Measurements from ENCODE around the gene MXD1.
"Not testable (repeated sequence)": the region's sequence is repeated elsewhere in the genome, so short reads cannot be mapped to it uniquely, and the experiment has no call there.

MXD1 gene, protein sequence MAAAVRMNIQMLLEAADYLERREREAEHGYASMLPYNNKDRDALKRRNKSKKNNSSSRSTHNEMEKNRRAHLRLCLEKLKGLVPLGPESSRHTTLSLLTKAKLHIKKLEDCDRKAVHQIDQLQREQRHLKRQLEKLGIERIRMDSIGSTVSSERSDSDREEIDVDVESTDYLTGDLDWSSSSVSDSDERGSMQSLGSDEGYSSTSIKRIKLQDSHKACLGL

GRCh38 chr2:69914950-69915945 lies at the start of gene MXD1:
MXD1 (plus strand) TSS chr2:69915109; CDS start chr2:69915331, 222 bp downstream.
- peak in 1 of 2 donors; percentile 97 for DNase-seq (ENCODE audit: low read depth in 2 of 2)

DNA sequence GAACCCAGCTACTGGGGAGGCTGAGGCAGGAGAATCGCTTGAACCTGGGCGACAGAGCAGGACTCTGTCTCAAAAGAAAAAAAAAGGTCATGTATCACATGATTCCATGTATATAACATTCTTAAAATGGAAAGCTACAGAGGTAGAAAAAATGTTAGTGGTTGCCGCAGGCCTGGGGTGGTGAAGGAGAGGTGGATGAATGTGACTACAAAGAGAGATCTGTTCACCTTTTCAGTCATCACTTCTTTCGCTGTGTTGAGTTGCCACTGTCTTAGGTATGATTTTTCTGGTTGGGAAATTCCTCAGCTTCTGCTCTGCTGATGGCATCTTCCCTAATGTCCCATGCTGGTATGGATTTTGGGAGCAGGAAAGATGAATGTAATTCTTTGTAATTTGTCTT lies 26.5 kb upstream of the MXD1 start:
- DNase-seq (ENCODE audit: low read depth in 2 of 2) = no peak

DNA sequence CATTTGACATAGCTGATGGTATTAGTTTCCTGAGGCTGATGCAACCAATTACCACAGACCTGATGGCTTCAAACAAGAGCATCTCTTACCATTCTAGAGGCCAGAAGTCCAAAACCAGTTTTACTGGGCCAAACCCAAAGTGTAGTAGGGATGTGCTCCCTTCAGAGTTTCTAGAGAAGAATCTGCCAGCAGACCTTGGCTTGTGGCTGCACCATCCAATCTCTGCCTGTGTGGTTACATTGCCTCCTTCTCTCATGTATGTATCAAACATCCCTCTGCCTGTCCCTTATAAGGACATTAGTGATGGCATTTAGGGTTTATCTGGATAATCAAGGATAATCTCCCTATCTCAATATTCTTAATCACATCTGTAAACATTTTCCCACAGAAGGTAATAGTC lies 25.6 kb upstream of the MXD1 start:
- DNase-seq (ENCODE audit: low read depth in 2 of 2) = no peak

DNA sequence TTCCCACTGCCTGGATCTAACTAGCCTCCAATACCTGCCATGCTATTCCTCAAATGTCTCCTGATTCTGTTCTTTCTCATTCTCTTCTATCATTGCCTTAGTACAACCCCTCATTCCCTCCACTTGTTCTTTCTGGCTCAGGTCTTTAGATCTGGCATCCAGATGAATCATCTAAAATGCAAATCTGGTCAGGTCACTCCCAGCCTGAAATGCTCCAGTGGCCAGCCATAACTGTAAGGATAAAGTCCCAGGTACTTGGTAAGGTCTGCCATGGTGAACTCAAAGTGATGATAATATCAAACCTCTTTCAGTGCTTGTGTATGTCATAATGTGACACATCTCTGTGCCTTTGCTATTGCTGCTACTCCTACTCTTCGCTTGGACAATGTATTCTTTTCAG lies 24.0 kb upstream of the MXD1 start:
- DNase-seq (ENCODE audit: low read depth in 2 of 2) = no peak

- not testable (repeated sequence) for DNase-seq (ENCODE audit: low read depth in 2 of 2)
Measured at GRCh38 chr2:69892838-69893424, 22.0 kb upstream of the MXD1 start.

GRCh38 chr2:69893684-69894551 lies 21.0 kb upstream of the MXD1 start, which contains the start of gene SNRNP27:
SNRNP27 (plus strand) TSS chr2:69893956; CDS start chr2:69893985, 29 bp downstream.
- peak; percentile 57 to 65 for DNase-seq (ENCODE audit: low read depth in 2 of 2)

DNA sequence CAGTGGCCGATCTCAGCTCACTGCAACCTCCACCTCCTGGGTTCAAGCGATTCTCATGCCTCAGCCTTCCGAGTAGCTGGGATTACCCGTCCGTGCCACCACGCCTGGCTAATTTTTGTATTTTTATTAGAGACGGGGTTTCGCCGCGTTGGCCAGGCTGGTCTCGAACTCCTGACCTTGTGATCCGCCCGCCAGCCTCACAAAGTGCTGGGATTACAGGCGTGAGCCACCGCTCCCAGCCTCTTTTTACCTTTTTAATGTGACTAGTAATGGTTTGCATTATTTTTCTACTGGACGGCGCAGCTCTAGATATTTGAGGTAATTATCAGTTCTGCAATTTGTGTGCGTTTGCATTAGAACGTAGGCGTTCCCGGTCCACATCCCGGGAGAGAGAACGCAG lies 20.2 kb upstream of the MXD1 start:
- DNase-seq (ENCODE audit: low read depth in 2 of 2) = not testable (repeated sequence)

GRCh38 chr2:69902213-69902922 lies 12.5 kb upstream of the MXD1 start:
- DNase-seq (ENCODE audit: low read depth in 2 of 2) = no peak

DNA sequence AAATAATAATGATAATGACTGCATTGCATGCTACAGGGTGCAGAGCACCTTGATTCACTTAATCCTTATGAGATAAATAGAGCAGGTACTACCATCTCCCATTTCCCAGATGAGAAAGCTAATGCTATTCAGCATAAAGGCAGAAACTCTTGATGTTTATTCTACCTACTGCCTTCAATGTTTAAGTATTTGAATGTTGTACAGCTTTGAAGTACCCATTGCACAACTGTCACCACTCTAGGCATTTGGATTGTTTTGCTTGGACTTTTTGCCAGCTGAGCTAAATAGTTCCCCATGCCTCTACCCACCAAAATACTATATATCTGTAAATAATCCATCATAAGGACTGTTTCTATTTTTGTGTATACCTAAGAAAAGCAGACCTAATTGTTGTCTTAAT lies 7.7 kb upstream of the MXD1 start:
- no peak for DNase-seq (ENCODE audit: low read depth in 2 of 2)

- no peak for DNase-seq (ENCODE audit: low read depth in 2 of 2)
Measured at GRCh38 chr2:69911985-69912563, 2.8 kb upstream of the MXD1 start.

- DNase-seq (ENCODE audit: low read depth in 2 of 2) = peak in 1 of 2 donors; percentile 98
Measured at GRCh38 chr2:69914164-69914949, 552 bp upstream of the MXD1 start.

- no peak for DNase-seq (ENCODE audit: low read depth in 2 of 2)
Measured at GRCh38 chr2:69916106-69916505, 1.2 kb downstream of the MXD1 start.

GRCh38 chr2:69917852-69918251 lies 2.9 kb downstream of the MXD1 start:
- DNase-seq (ENCODE audit: low read depth in 2 of 2) = no peak

GRCh38 chr2:69918401-69918800 lies 3.5 kb downstream of the MXD1 start:
- no peak for DNase-seq (ENCODE audit: low read depth in 2 of 2)

DNA sequence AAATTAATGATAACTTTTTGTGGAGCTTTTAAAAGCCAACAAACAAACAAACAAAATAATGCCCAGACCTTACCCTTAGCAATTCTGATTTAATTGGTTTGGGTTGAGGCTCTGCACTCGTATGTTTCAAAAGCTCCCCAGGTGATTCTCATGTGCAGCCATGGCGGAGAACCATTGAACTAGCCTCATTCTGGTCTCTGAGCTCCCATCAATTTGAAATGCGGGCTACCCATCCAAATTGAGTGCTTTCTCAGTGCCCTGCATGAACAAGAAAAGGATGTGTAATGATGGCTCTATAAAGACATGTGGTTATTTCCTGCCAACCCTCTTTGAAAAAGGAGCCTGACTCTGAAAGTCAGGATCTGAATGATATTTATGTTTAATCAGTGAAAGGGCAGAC lies 8.2 kb downstream of the MXD1 start:
- DNase-seq (ENCODE audit: low read depth in 2 of 2) = no peak

- no peak for DNase-seq (ENCODE audit: low read depth in 2 of 2)
Measured at GRCh38 chr2:69926849-69927515, 12.1 kb downstream of the MXD1 start.

- DNase-seq (ENCODE audit: low read depth in 2 of 2) = no peak
Measured at GRCh38 chr2:69931832-69932595, 17.1 kb downstream of the MXD1 start.

DNA sequence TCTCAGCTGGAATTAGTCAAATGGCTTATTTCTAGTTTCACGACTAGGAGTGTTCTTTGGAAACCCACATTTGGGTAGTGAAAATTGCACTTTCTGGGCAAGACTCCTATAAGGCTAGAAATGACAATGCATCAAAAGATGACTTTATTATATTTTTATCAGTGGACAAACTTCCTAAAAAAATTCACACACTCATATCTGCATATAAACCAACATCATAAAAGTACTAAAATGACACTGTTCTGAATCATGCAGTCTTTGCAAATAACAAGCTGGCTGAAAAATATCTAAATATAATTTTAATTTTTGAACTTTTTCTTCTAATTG lies 17.6 kb downstream of the MXD1 start:
- DNase-seq (ENCODE audit: low read depth in 2 of 2) = no peak

Measured in stimulated activated CD4-positive, alpha-beta T cell treated with anti-CD3 and anti-CD28 coated beads, Interleukin-1b, Interleukin-23, amount 100 ng/mL, for 1 hour (primary cell).